GM19240 (cell line): Measurements from ENCODE around the gene GNG3.

ENCODE experiments used
- DNase-seq: peaks from one replicate; pipeline ENCODE4 v3.0.0; 2011; ENCODE audit warnings: low spot score; ENCODE audit not compliant: insufficient read length

Gene GNG3

DNA sequence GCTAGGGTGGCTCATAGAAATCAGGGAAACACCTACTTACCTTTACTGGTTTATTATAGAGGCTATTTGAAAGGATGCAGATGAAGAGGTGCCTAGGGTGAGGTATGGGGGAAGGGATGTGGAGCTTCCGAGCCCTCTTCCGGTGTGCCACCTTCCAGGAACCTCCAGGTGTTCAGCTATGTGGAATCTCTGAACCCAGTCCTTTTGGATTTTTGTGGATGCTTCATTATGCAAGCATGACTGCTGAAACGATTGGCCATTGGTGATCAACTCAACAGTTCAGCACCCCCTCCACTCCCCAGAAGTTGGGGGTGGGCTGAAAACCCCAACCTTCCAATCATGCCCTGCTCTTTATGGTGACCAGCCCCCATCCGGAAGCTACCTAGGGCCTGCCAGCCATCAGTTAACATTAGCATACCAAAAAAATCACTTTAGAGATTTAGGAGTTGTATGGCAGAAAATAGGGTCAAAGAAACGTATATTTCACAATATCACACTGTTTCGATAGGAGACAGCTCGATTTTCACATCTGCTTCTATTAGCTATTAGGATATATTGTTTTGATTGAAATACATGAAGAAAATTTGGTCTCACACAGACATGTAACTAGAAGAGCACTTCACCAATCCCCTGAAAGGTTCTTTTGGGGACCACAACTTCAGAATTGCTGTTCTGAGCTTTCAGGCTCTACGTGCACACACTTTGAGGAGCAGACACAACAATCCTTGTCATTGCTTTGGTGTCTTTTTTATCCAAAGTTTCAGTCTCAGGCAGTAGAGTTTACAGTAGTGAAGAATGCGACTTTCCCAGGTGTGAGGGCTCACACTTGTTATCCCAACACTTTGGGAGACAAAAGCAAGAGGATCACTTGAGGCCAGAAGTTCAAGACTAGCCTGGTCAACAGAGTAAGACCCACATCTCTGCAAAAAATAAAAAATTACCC lies 50.6 kb downstream of the GNG3 start:
- DNase-seq = no peak
